Myocyte (in vitro differentiated cells): ENCODE measurements around the gene CGB3. TPM values are rescaled to one million over a fixed set of nuclear protein-coding genes. Genes with fewer than 3 reads are reported as not detected.
"Not testable (repeated sequence)": the region's sequence is repeated elsewhere in the genome, so short reads cannot be mapped to it uniquely, and the experiment has no call there.

Source experiments
- DNase-seq: peaks from one replicate; pipeline ENCODE4 v3.0.0-alpha.2; 2012; ENCODE audit warnings: low read depth
- total RNA-seq: library from RNA; depleted of rRNA; stranded (reverse); fragments of >200 nt; gene quantifications from 2 replicates; pipeline ENCODE4 v1.2.3, GENCODE V29; 2014

Gene CGB3
- total RNA-seq, 1 donor from 2014 or later = not detected

GRCh38 chr19:49042666-49043065 lies 18.5 kb upstream of the CGB3 start:
- DNase-seq = not testable (repeated sequence)

- DNase-seq = no peak
Measured at GRCh38 chr19:49042177-49042576, 18.0 kb upstream of the CGB3 start.

GRCh38 chr19:49039736-49040135 lies 15.6 kb upstream of the CGB3 start:
- DNase-seq = not testable (repeated sequence)

GRCh38 chr19:49038557-49039276 lies 14.6 kb upstream of the CGB3 start:
- peak; percentile 59 for DNase-seq

GRCh38 chr19:49038111-49038510 lies 14.0 kb upstream of the CGB3 start:
- not testable (repeated sequence) for DNase-seq

GRCh38 chr19:49036815-49037214 lies 12.7 kb upstream of the CGB3 start, which contains the start of gene CGB1:
CGB1 (minus strand) TSS chr19:49036895; CDS start chr19:49036711, 184 bp downstream.
- DNase-seq = not testable (repeated sequence)

- DNase-seq = not testable (repeated sequence)
Measured at GRCh38 chr19:49031642-49032301, 7.6 kb upstream of the CGB3 start, which contains the start of gene CGB2. CGB2 (plus strand) TSS chr19:49031890; CDS start chr19:49032096, 206 bp downstream.

GRCh38 chr19:49030323-49030722 lies 6.2 kb upstream of the CGB3 start:
- not testable (repeated sequence) for DNase-seq

GRCh38 chr19:49029749-49030148 lies 5.6 kb upstream of the CGB3 start:
- not testable (repeated sequence) for DNase-seq

- not testable (repeated sequence) for DNase-seq
Measured at GRCh38 chr19:49028686-49029085, 4.6 kb upstream of the CGB3 start.

- not testable (repeated sequence) for DNase-seq
Measured at GRCh38 chr19:49025599-49025998, 1.5 kb upstream of the CGB3 start.

- DNase-seq = not testable (repeated sequence)
Measured at GRCh38 chr19:49025088-49025487, 955 bp upstream of the CGB3 start.

GRCh38 chr19:49022116-49022515 lies 2.0 kb downstream of the CGB3 start:
- no peak for DNase-seq

- no peak for DNase-seq
Measured at GRCh38 chr19:49020931-49021895, 2.9 kb downstream of the CGB3 start.

- DNase-seq = no peak
Measured at GRCh38 chr19:49020342-49020741, 3.8 kb downstream of the CGB3 start.

- DNase-seq = peak; percentile 22
Measured at GRCh38 chr19:49019242-49019932, 4.7 kb downstream of the CGB3 start.

GRCh38 chr19:49018388-49019241 lies 5.5 kb downstream of the CGB3 start:
- not testable (repeated sequence) for DNase-seq

GRCh38 chr19:49017666-49018351 lies 6.3 kb downstream of the CGB3 start:
- peak; percentile 52 for DNase-seq

- no peak for DNase-seq
Measured at GRCh38 chr19:49017041-49017665, 7.0 kb downstream of the CGB3 start, which contains the start of gene LHB. LHB (minus strand) TSS chr19:49017091; CDS start chr19:49017081, 10 bp downstream.
